HG03575 (cell line): ENCODE data around the gene FUT7.

ENCODE experiments used
- ATAC-seq: cut with Tn5 transposase; IDR thresholded peaks from one replicate; pipeline ENCODE4 v1.9.1; 2021; ENCODE audit not compliant: unreplicated experiment, insufficient number of reproducible peaks, low FRiP score; ENCODE audit errors: extremely low read depth

The FUT7 gene, protein sequence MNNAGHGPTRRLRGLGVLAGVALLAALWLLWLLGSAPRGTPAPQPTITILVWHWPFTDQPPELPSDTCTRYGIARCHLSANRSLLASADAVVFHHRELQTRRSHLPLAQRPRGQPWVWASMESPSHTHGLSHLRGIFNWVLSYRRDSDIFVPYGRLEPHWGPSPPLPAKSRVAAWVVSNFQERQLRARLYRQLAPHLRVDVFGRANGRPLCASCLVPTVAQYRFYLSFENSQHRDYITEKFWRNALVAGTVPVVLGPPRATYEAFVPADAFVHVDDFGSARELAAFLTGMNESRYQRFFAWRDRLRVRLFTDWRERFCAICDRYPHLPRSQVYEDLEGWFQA

GRCh38 chr9:137031904-137032640, at the start of gene FUT7:
Gene FUT7, minus strand, starts transcription at chr9:137032088. Its CDS starts 97 bp downstream, at chr9:137031991.
- no peak for ATAC-seq

DNA sequence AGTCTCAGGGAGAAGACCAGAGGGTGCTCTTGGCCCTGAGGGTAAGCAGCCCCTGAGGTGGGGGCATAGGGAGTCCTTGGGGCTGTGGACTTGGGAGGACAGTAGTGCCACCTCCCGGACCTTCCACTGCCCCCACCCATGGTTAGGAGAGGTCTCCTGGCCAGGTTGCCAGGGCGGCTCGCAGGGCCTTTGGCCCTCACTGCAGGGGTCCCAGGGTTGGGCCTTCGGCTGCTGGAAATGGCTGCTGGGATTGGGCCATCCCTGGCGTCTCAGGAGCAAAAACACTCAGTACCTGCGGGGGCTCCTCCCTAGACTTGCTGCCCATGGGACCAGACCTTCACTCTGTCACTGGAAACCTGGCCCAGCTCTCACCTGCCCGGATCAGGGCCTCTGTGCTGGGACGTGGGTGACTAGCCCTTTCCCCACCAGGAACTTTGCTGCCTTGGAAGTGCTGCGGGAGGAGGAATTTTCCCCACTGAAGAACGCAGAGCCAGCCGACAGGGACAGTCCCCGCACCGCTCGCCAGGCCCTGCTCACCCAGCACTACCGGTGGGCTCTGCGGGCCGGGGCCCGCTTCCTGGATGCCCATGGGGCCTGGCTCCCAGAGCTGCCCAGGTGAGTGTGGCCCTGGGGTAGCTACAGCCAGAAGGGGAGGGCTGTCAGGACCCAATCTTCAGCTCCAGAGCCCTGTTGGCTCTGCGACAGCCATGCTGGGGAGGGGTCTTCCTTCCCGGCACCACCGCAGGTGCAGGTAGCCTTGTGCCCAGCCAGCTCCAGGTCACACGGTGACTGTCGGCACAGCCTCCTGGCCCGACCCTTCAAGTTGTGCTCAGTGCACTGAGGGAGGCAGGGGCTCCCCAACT, 48.6 kb upstream of the FUT7 start:
- ATAC-seq = no peak

- ATAC-seq = no peak
These were observed 47.5 kb upstream of the FUT7 start for GRCh38 chr9:137079401-137079787.

GRCh38 chr9:137078701-137079400, 47.0 kb upstream of the FUT7 start:
- ATAC-seq = no peak

DNA sequence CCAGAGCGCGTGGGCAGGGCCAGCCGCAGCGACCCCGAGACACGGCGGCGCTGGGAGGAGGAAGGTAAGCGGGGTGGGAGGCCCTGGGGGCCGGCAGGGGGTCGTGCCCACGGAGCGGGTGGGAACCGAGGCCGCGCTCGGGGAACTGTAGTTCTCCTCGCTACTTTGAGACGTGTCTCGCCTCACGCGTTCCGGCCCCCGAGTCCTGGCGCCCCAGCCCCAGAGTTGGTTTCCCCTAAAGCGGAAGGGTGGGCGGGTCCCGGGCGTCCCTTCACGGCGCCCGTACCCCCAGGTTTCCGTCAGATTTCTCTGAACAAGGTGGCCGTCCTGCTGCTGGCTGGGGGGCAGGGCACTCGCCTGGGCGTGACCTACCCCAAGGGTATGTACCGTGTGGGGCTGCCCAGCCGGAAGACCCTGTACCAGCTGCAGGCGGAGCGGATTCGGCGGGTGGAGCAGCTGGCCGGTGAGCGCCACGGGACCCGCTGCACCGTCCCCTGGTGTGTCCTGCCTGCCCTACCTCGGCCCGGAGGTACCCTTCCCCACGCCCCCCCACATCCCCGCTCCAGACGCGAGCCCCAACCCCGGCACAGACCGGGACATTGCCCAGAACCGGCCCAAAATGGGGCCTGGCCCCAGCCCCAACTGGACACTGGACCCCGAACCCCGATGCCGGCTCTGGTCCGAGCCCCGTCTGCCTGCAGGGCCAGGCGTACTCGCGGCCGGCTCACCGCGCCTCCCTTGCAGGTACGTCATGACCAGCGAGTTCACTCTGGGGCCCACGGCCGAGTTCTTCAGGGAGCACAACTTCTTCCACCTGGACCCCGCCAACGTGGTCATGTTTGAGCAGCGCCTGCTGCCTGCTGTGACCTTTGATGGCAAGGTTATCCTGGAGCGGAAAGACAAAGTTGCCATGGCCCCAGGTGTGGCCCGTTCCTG, 46.1 kb upstream of the FUT7 start:
- no peak for ATAC-seq

DNA sequence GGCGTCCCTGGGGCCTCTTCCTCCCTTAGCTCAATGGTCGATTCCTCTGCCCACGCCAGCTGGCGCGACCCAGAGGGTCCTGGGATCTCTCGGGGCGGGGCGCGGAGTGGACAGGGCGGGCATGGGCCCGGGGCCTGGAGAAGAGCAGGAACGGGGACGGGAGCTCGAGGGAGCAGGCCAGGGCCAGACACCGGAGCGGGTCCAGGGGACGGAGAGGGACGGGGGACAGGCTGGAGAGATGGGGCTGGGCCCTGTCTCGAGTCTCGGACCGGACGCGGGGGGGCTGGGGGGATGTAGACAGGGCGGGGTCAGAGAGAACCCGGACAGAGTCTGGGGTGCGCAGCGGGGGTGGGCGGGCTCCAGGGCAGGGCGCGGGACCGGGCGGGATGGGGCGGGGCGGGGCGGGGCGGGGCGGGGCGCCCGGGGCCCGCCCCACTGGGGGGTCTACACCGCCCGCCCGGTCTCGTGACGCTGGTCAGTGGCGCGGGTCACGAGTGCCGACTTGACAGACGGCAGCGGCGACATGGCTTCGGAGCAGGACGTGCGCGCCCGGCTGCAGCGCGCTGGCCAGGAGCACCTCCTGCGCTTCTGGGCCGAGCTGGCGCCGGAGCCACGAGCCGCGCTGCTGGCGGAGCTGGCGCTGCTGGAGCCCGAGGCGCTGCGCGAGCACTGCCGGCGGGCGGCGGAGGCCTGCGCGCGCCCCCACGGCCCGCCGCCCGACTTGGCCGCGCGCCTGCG, 45.3 kb upstream of the FUT7 start, which contains the start of gene UAP1L1:
Gene UAP1L1 (plus strand): TSS at position 508 of the 738 bp plus-strand sequence. CDS start 16 bp downstream, at position 524.
- ATAC-seq = no peak

- no peak for ATAC-seq
These were observed 44.7 kb upstream of the FUT7 start for GRCh38 chr9:137076636-137077009.

DNA sequence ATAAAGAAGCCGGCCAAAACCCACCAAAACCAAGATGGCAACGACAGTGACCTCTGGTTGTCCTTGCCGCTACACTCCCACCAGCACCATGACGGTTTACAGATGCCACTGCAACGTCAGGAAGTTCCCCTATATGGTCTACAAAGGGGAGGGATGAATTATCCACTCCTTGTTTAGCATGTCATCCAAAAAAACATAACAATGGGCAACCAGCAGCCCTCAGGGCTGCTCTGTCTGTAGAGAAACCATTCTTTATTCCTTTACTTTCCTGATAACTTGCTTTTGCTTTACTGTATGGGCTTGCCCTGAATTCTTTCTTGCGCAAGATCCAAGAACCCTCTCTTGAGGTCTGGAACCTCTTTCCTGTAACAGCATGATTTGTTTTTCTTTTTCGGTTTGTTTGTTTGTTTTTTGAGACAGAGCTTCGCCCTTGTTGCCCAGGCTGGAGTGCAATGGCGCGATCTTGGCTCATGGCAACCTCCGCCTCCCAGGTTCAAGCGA, 43.4 kb upstream of the FUT7 start:
- no peak for ATAC-seq

- no peak for ATAC-seq
These were observed 42.9 kb upstream of the FUT7 start for GRCh38 chr9:137074657-137075274.

GRCh38 chr9:137073992-137074399, 42.1 kb upstream of the FUT7 start:
- no peak for ATAC-seq

DNA sequence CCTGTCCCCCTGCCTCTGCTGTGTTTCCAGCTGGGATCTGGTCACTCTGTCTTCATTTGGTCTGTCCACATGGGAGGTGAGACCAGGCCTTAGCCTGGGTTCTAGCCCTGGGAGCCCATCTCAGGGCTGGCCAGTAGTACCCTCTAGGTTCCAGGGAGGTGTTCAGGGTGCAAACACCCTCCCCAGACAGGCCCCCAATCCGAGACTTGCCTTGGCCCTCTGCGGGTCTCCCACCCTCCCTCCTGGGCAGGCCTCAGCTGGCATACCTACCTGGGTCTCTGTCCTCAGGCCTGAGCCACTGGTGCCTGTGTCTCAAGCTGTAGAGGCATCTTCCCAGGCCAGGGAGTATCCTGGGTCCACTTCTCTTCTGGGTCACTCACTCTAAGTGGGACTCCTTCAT, 39.4 kb upstream of the FUT7 start:
- no peak for ATAC-seq

DNA sequence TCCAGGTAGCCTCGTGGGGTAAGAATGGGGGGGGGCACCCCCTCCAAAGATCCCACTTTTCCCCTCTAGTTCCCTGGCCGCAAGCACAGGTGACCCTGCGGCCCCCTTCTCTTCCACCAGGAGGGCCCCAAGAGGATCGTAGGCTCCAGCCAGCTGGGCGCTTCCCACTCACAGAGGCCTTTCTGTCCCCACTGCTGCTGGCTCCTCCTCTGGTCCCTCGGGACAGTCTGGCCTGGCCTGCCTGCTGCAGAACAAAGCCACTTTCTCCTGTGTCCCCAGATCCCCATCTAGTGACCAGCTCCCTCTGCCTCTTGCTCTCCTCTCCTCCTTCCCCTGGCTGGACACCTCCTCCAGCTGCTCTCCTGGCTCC, 39.0 kb upstream of the FUT7 start:
- ATAC-seq = no peak

DNA sequence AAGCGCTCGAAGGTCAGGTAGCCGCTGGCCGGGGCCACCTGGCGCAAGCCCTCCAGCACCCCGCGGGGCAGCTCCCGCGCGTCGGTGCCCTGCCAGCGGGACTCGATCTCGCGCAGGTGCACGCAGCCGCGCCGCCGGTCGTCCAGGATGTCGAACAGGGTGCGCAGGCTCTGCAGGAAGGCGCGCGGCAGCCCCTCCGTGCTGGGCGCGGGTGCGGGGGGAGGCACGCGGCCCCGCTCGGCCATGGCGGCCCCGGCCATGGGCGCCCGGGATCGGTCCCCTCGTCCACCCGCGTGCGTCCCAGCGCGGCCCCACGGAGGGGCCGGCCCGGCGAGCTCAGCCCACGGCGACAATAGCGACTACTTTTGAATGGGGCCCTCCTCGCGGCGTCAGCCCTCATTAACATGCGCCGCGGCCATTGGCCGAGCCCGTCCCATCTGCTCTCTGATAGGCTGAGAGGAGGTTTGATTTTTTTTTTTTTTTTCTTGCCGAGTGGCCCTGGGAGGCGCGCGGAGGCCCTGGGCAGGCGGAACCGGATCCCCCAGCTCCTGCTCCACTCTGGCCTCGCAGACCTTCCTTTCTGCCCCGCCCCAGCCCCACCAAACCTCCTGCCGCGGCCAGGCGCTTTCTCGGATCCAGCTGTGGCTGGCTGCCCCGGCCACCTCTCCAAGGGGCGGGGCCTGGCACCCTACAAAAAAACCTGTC, 38.5 kb upstream of the FUT7 start, which contains the start of gene SAPCD2:
Gene SAPCD2 (minus strand): TSS at position 357 of the 705 bp plus-strand sequence. CDS start 97 bp downstream, at position 260.
- no peak for ATAC-seq

GRCh38 chr9:137069508-137070091, 37.7 kb upstream of the FUT7 start:
- ATAC-seq = no peak

GRCh38 chr9:137068539-137069507, 36.9 kb upstream of the FUT7 start:
- no peak for ATAC-seq
